Trophoblast cell (in vitro differentiated cells and primary cell): Measurements from ENCODE around the gene IP6K1.
"Not testable (repeated sequence)": the region's sequence is repeated elsewhere in the genome, so short reads cannot be mapped to it uniquely, and the experiment has no call there.

Experiments used
- DNase-seq, 2 donors: peaks; one replicate each; pipeline ENCODE4 v3.0.0-alpha.2; 2016
- H2AFZ ChIP-seq: 2 replicates; pipeline ENCODE4 v1.6.1; 2013; ENCODE audit warnings: low read length, moderate library complexity, mild to moderate bottlenecking; ENCODE audit not compliant: insufficient read depth, poor library complexity
- H2AK5ac ChIP-seq: 2 replicates; pipeline ENCODE4 v1.6.1; 2013; ENCODE audit warnings: mild to moderate bottlenecking, low read length
- H2BK120ac ChIP-seq: 2 replicates; pipeline ENCODE4 v1.6.1; 2013; ENCODE audit warnings: low read length, mild to moderate bottlenecking, moderate library complexity; ENCODE audit not compliant: insufficient read depth, poor library complexity
- H2BK12ac ChIP-seq: 2 replicates; pipeline ENCODE4 v1.6.1; 2013; ENCODE audit warnings: mild to moderate bottlenecking, low read length, moderate library complexity
- H2BK5ac ChIP-seq: 2 replicates; pipeline ENCODE4 v1.6.1; 2013; ENCODE audit warnings: low read length, low read depth, moderate library complexity, mild to moderate bottlenecking; ENCODE audit not compliant: poor library complexity
- H3K14ac ChIP-seq: 2 replicates; pipeline ENCODE4 v1.6.1; 2013; ENCODE audit warnings: mild to moderate bottlenecking, low read length
- H3K18ac ChIP-seq: 2 replicates; pipeline ENCODE4 v1.6.1; 2013; ENCODE audit warnings: mild to moderate bottlenecking, low read length
- H3K23ac ChIP-seq: 2 replicates; pipeline ENCODE4 v1.6.1; 2013; ENCODE audit warnings: low read length
- H3K27ac ChIP-seq: 2 replicates; pipeline ENCODE4 v1.5.1; 2013; ENCODE audit warnings: low read depth, mild to moderate bottlenecking, inconsistent platforms, low read length, moderate library complexity
- H3K27me3 ChIP-seq: 2 replicates; pipeline ENCODE4 v1.6.1; 2013; ENCODE audit warnings: inconsistent platforms, mild to moderate bottlenecking, low read length, moderate library complexity; ENCODE audit not compliant: insufficient read depth
- H3K36me3 ChIP-seq, 2 experiments: 1 replicate in 1 of 2; 2 replicates in 1 of 2; pipeline ENCODE4 v1.6.1; 2013; ENCODE audit warnings: low read length in 2 of 2, mild to moderate bottlenecking in 2 of 2, moderate library complexity in 1 of 2; ENCODE audit not compliant: insufficient read depth in 2 of 2, control insufficient read depth in 1 of 2
- H3K4ac ChIP-seq: 2 replicates; pipeline ENCODE4 v1.6.1; 2013; ENCODE audit warnings: low read depth, mild to moderate bottlenecking, low read length, moderate library complexity
- H3K4me1 ChIP-seq, 2 experiments: 1 replicate in 1 of 2; 2 replicates in 1 of 2; pipeline ENCODE4 v1.6.1; 2013; ENCODE audit warnings: low read length in 2 of 2, mild to moderate bottlenecking in 2 of 2, moderate library complexity in 1 of 2; ENCODE audit not compliant: insufficient read depth in 2 of 2, control insufficient read depth in 1 of 2
- H3K4me2 ChIP-seq: 2 replicates; pipeline ENCODE4 v1.6.1; 2013; ENCODE audit warnings: inconsistent platforms, mild to moderate bottlenecking, low read length, moderate library complexity
- H3K4me3 ChIP-seq: 2 replicates; pipeline ENCODE4 v1.5.1; 2013; ENCODE audit warnings: mild to moderate bottlenecking, low read depth, low read length, inconsistent platforms
- H3K79me1 ChIP-seq: one replicate; pipeline ENCODE4 v1.6.1; 2013; ENCODE audit warnings: low read length
- H3K79me2 ChIP-seq: 2 replicates; pipeline ENCODE4 v1.6.1; 2013; ENCODE audit warnings: low read length, mild to moderate bottlenecking; ENCODE audit not compliant: control insufficient read depth, insufficient read depth, poor library complexity
- H3K9ac ChIP-seq: 2 replicates; pipeline ENCODE4 v1.6.1; 2013; ENCODE audit warnings: mild to moderate bottlenecking, low read length
- H3K9me3 ChIP-seq: 2 replicates; pipeline ENCODE4 v1.6.1; 2013; ENCODE audit warnings: low read depth, mild to moderate bottlenecking, control low read depth, inconsistent platforms, low read length; ENCODE audit not compliant: insufficient read depth
- H4K12ac ChIP-seq: 2 replicates; pipeline ENCODE4 v1.6.1; 2013; ENCODE audit warnings: low read depth, mild to moderate bottlenecking, low read length, moderate library complexity
- H4K8ac ChIP-seq: 2 replicates; pipeline ENCODE4 v1.6.1; 2013; ENCODE audit warnings: low read depth, mild to moderate bottlenecking, low read length, moderate library complexity
- H4K91ac ChIP-seq: one replicate; pipeline ENCODE4 v1.6.1; 2013; ENCODE audit warnings: low read depth, mild to moderate bottlenecking, low read length, moderate library complexity
- WGBS: extraction: QIAGEN DNeasy Blood & Tissue Kit; methylation state at CpG from one replicate; pipeline ENCODE4 v1.1.7; 2013; ENCODE audit warnings: missing lambda C conversion rate; ENCODE audit not compliant: insufficient read length, insufficient coverage; ENCODE audit errors: extremely low coverage; 5-methylcytosine and 5-hydroxymethylcytosine counted together

IP6K1 gene

GRCh38 chr3:49689908-49690624 lies 96.3 kb downstream of the IP6K1 start:
- Histone ChIP-seq H3K4me1 (peaks cover 3 to 18% of the 10 kb centered on the region in 2 experiments), H3K4me2 (peak overlapping the region; percentile 99), H3K4ac (peak overlapping the region; percentile 13), H2BK120ac (peak overlapping the region; percentile 15), H3K9ac (peak overlapping the region; percentile 88), H3K14ac (peak overlapping the region; percentile 62), H4K12ac (peak overlapping the region; percentile 55), H3K4me3 (peak overlapping the region; percentile 89), H4K91ac (peak overlapping the region; percentile 53), H3K18ac (peak overlapping the region; percentile 38), H4K8ac (peak overlapping the region; percentile 86)
- not testable (repeated sequence) for H2AFZ ChIP-seq, H2BK12ac ChIP-seq, H2BK5ac ChIP-seq, H3K79me2 ChIP-seq, H3K9me3 ChIP-seq, H3K27ac ChIP-seq, DNase-seq, H3K79me1 ChIP-seq, H3K36me3 ChIP-seq, H3K27me3 ChIP-seq, H3K23ac ChIP-seq, H2AK5ac ChIP-seq
- no CpG with 5 or more reads among the region's 16 CpGs for WGBS

- Histone ChIP-seq H3K27me3 (no peaks in the 10 kb centered on the region), H3K4ac (peak within 1 kb of the TSS; percentile 48), H2BK5ac (peak within 1 kb of the TSS; percentile 8), H3K4me1 (peaks cover 3 to 18% of the 10 kb centered on the region in 2 experiments), H2BK120ac (peak within 1 kb of the TSS; percentile 17), H3K9me3 (peaks cover under 1% of the 10 kb centered on the region), H3K36me3 (peaks cover 3% of the 10 kb centered on the region in 2 experiments), H3K23ac (no peak within 1 kb of the TSS), H3K27ac (peak within 1 kb of the TSS; percentile 51), H4K8ac (peak within 1 kb of the TSS; percentile 94), H3K4me2 (peak within 1 kb of the TSS; percentile 99), H4K91ac (peak within 1 kb of the TSS; percentile 81), H3K18ac (peak within 1 kb of the TSS; percentile 44), H3K4me3 (peak within 1 kb of the TSS; percentile 89), H2AFZ (peak within 1 kb of the TSS; percentile 80), H2BK12ac (no peak within 1 kb of the TSS), H4K12ac (peak within 1 kb of the TSS; percentile 78), H3K9ac (peak within 1 kb of the TSS; percentile 88), H2AK5ac (peak within 1 kb of the TSS; percentile 33), H3K14ac (peak within 1 kb of the TSS; percentile 83), H3K79me2 (peaks cover 7% of the 10 kb centered on the region), H3K79me1 (peaks cover 8% of the 10 kb centered on the region)
- no CpG with 5 or more reads among the region's 66 CpGs for WGBS
- peak; percentile 80 to 91 for DNase-seq
These were observed 97.1 kb downstream of the IP6K1 start, which contains the start of the genes MST1 and RNF123 for GRCh38 chr3:49689046-49689907. MST1 (minus strand) TSS chr3:49689474; CDS start chr3:49688691, 783 bp downstream. RNF123 (plus strand) TSS chr3:49689557; CDS start chr3:49691166, 1,609 bp downstream.

DNA sequence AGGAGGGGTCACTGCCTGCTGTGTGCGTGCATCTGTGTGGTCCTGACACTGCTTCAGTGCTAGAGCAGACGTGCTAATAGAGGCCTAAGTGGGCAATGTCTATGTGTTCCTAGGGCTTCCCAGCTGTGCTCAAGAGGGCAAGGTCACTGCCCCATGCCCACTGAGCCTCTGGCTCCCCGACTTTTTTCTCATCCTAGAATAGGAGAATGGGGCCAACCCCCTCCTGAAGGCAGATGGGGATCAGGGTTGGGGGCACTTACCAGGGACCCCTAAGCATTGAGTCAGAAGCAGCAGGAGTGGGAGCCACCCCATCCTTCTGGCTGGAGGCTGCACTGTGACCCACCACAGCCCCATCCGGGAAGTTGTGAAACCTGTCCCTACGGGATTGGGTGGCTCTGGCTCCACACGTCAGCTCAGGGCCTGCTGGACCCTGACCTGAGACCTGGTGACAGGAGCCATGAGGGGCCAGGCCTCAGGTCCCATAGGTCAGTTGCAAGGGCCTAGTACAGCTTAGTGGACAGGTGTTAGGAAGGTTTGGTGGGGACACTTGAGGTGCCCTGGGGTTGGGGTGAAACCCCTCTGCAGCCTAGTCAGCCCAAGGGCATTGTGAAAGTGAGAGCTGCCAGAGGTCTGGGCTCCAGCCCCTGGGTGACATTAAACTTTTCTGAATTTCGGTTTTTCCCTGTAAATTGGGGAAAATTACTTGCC lies 97.8 kb downstream of the IP6K1 start:
- not testable (repeated sequence) for H3K79me1 ChIP-seq, H3K4ac ChIP-seq, H2AK5ac ChIP-seq, H2BK120ac ChIP-seq, H3K79me2 ChIP-seq, H3K23ac ChIP-seq, H3K9ac ChIP-seq, H3K9me3 ChIP-seq, H3K4me3 ChIP-seq, H3K14ac ChIP-seq, H3K18ac ChIP-seq, H3K27ac ChIP-seq, DNase-seq, H2AFZ ChIP-seq, H3K27me3 ChIP-seq, H2BK12ac ChIP-seq, H2BK5ac ChIP-seq, H3K36me3 ChIP-seq
- H4K91ac ChIP-seq, result peak overlapping the region; percentile 30
- peak overlapping the region; percentile 94 for H4K8ac ChIP-seq
- no CpG with 5 or more reads among the region's 7 CpGs for WGBS
- peak overlapping the region; percentile 78 for H4K12ac ChIP-seq
- H3K4me1 ChIP-seq, result peaks cover 3 to 18% of the 10 kb centered on the region in 2 experiments
- peak overlapping the region; percentile 99 for H3K4me2 ChIP-seq

DNA sequence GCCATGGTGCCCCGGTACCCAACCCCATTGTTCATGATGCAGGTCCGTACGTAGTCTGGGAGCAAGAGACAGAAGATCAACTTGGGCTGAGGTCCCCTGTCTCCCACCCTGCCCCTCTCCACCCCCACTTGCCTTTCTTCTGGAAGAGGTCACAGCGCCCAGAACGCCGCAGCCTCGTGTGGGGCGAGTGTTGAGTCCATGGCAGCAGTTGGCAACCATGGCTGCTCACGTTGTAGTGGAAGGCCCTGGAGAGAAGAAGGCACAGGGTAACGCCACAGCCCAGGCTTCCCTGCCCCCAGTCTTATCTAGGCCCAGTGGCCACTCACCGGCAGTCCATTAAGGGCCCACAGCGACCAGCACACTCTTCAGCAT lies 98.9 kb downstream of the IP6K1 start:
- not testable (repeated sequence) for H2AK5ac ChIP-seq, H3K79me1 ChIP-seq
- WGBS, result no CpG with 5 or more reads among the region's 12 CpGs

More for the DNA sequence above, 98.9 kb downstream of the IP6K1 start:
- not testable (repeated sequence) for H4K12ac ChIP-seq, H2BK120ac ChIP-seq, H3K9ac ChIP-seq, H3K79me2 ChIP-seq, H3K9me3 ChIP-seq, H2AFZ ChIP-seq, H3K4me3 ChIP-seq, H3K27ac ChIP-seq, H2BK12ac ChIP-seq, H3K18ac ChIP-seq, H3K14ac ChIP-seq, H3K27me3 ChIP-seq, H2BK5ac ChIP-seq, H4K8ac ChIP-seq, H4K91ac ChIP-seq, DNase-seq, H3K23ac ChIP-seq, H3K4ac ChIP-seq
- Histone ChIP-seq H3K36me3 (peaks cover 20% of the 10 kb centered on the region in 2 experiments), H3K4me2 (peak overlapping the region; percentile 91), H3K4me1 (peaks cover 3 to 18% of the 10 kb centered on the region in 2 experiments)
